DOHH2 (cell line): ENCODE measurements around the gene ADGB.

ENCODE experiments used
- H3F3A ChIP-seq: fragments of 200-600 bp; sonication (generic), shearing (Covaris generic); 2 replicates; pipeline ENCODE4 v1.6.0; 2016; ENCODE audit warnings: antibody characterized with exemption, mild to moderate bottlenecking; ENCODE audit not compliant: control insufficient read depth, insufficient read depth
- H3K27ac ChIP-seq: fragments of 200-600 bp; sonication (generic); 2 replicates; pipeline ENCODE4 v1.5.1; 2014; ENCODE audit warnings: low read depth, mild to moderate bottlenecking, low read length, moderate library complexity
- H3K27me3 ChIP-seq: fragments of 200-600 bp; sonication (generic); 2 replicates; pipeline ENCODE4 v1.6.1; 2014; ENCODE audit warnings: mild to moderate bottlenecking, low read length, mixed read lengths; ENCODE audit not compliant: control insufficient read depth
- H3K36me3 ChIP-seq: fragments of 200-600 bp; sonication (generic); 2 replicates; pipeline ENCODE4 v1.6.1; 2014; ENCODE audit warnings: mild to moderate bottlenecking, low read length, moderate library complexity, mixed read lengths; ENCODE audit not compliant: control insufficient read depth
- H3K4me1 ChIP-seq: fragments of 200-600 bp; sonication (generic); 2 replicates; pipeline ENCODE4 v1.6.1; 2014; ENCODE audit warnings: mild to moderate bottlenecking, low read length, mixed read lengths; ENCODE audit not compliant: control insufficient read depth
- H3K4me2 ChIP-seq: fragments of 200-600 bp; sonication (generic); 2 replicates; pipeline ENCODE4 v1.6.0; 2014; ENCODE audit warnings: mild to moderate bottlenecking, low read length, moderate library complexity
- H3K4me3 ChIP-seq: fragments of 200-600 bp; sonication (generic); 2 replicates; pipeline ENCODE4 v1.5.1; 2014; ENCODE audit warnings: mild to moderate bottlenecking, low read length, mixed read lengths
- H3K79me2 ChIP-seq: fragments of 200-600 bp; sonication (generic); 2 replicates; pipeline ENCODE4 v1.6.1; 2014; ENCODE audit warnings: mild to moderate bottlenecking, low read length, mixed read lengths; ENCODE audit not compliant: control insufficient read depth
- H3K9me2 ChIP-seq: fragments of 200-600 bp; sonication (generic); replicated peaks from 2 replicates; pipeline ENCODE4 v1.6.1; 2014; ENCODE audit warnings: mild to moderate bottlenecking, low read length, mixed read lengths; ENCODE audit not compliant: control insufficient read depth
- H3K9me3 ChIP-seq: fragments of 200-600 bp; sonication (generic); 2 replicates; pipeline ENCODE4 v1.6.1; 2014; ENCODE audit warnings: antibody characterized with exemption, low read length, mixed read lengths; ENCODE audit not compliant: control insufficient read depth, insufficient read depth
- H4K20me1 ChIP-seq: fragments of 200-600 bp; sonication (generic); 2 replicates; pipeline ENCODE4 v1.6.0; 2014; ENCODE audit warnings: low read depth, mild to moderate bottlenecking, antibody characterized with exemption, low read length, moderate library complexity; ENCODE audit not compliant: control insufficient read depth, insufficient read depth
- EZH2phosphoT487 ChIP-seq: fragments of 200-600 bp; sonication (generic); IDR thresholded peaks from 2 replicates; pipeline ENCODE4 v1.6.1; 2017; ENCODE audit warnings: borderline replicate concordance, mild to moderate bottlenecking, antibody characterized with exemption, low read length, moderate library complexity, mixed read lengths
- TF ChIP-seq, protein P1 (sequence below): fragments of 200-600 bp; sonication (generic); IDR thresholded peaks from one replicate; pipeline ENCODE4 v1.5.1; 2014; ENCODE audit warnings: antibody characterized with exemption, mild to moderate bottlenecking, low read depth, low read length; ENCODE audit not compliant: poor library complexity, severe bottlenecking

Gene ADGB

DNA sequence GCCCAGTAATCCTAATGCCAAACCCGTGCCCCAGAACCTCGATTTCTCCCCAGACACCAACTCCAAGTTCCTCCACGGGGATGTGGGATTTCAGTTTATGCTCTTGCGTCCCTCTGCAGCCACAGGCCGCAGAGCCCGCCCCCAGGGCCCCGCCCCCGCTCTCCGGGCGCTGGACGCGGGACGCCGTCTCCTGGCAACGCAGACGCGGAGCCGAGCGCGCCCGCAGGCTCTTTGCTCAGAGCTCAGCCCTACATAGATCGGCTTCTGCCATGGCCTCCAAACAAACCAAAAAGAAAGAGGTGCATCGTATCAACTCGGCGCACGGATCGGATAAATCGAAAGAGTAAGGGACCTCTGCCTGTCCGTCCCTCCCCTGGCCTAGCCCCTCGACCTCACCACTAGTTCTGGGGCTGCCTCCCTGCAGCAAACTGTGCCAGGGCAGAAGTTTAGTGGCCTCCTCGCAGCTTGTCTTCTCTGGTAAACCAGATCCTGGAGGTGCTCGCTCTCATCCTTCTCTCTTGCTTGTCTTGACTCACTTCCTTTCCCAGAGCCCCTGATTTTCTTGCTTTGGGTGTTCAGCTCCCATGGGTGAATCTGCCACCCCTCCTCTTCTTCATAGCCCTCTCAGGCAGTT lies at the start of gene ADGB:
Gene ADGB, plus strand, starts transcription at position 201 of the 634 bp plus-strand sequence. Its CDS starts 69 bp downstream, at position 270.
- H3K4me3 ChIP-seq: no peak within 1 kb of the TSS
- no peak within 1 kb of the TSS for H3K4me2 ChIP-seq
- no peaks in the 10 kb centered on the region for H3K27me3 ChIP-seq
- no peaks in the 10 kb centered on the region for H3K9me2 ChIP-seq
- no peaks in the 10 kb centered on the region for H3F3A ChIP-seq
- H3K9me3 ChIP-seq: no peaks in the 10 kb centered on the region
- no peak within 1 kb of the TSS for H3K27ac ChIP-seq
- no peaks in the 10 kb centered on the region for H4K20me1 ChIP-seq
- no peaks in the 10 kb centered on the region for H3K79me2 ChIP-seq
- peaks cover 4% of the 10 kb centered on the region for H3K4me1 ChIP-seq
- TF ChIP-seq EZH2phosphoT487: no peak
- TF ChIP-seq, protein P1, sequence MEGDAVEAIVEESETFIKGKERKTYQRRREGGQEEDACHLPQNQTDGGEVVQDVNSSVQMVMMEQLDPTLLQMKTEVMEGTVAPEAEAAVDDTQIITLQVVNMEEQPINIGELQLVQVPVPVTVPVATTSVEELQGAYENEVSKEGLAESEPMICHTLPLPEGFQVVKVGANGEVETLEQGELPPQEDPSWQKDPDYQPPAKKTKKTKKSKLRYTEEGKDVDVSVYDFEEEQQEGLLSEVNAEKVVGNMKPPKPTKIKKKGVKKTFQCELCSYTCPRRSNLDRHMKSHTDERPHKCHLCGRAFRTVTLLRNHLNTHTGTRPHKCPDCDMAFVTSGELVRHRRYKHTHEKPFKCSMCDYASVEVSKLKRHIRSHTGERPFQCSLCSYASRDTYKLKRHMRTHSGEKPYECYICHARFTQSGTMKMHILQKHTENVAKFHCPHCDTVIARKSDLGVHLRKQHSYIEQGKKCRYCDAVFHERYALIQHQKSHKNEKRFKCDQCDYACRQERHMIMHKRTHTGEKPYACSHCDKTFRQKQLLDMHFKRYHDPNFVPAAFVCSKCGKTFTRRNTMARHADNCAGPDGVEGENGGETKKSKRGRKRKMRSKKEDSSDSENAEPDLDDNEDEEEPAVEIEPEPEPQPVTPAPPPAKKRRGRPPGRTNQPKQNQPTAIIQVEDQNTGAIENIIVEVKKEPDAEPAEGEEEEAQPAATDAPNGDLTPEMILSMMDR: no peak
- no peaks in the 10 kb centered on the region for H3K36me3 ChIP-seq

DNA sequence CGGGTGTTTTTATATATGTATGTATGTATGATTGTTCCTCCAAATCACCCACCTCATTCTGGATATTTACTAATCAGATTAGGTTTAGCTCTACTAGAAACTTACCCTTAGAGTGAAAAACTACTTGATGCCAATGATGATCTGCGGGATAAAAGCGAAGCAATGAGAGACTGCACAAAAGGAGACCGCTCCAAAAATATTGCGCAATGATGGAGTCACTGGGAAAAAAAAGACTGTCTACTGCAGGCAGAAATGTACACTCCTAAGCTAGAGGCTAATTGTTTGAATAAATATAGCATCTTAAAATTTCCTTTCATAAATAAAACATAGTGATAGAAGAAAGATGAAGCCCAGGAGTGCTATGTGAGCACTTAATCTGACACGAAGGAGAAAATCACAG lies 47.9 kb upstream of the ADGB start:
- Histone ChIP-seq H3K9me2 (no peaks in the 10 kb centered on the region), H4K20me1 (no peaks in the 10 kb centered on the region), H3K27ac (no peak overlapping the region), H3K4me2 (no peak overlapping the region), H3K27me3 (no peaks in the 10 kb centered on the region), H3K79me2 (no peaks in the 10 kb centered on the region), H3F3A (no peaks in the 10 kb centered on the region), H3K36me3 (no peaks in the 10 kb centered on the region), H3K4me1 (no peaks in the 10 kb centered on the region), H3K9me3 (no peaks in the 10 kb centered on the region), H3K4me3 (no peak overlapping the region)
- TF ChIP-seq EZH2phosphoT487: no peak
- TF ChIP-seq, protein P1: no peak

DNA sequence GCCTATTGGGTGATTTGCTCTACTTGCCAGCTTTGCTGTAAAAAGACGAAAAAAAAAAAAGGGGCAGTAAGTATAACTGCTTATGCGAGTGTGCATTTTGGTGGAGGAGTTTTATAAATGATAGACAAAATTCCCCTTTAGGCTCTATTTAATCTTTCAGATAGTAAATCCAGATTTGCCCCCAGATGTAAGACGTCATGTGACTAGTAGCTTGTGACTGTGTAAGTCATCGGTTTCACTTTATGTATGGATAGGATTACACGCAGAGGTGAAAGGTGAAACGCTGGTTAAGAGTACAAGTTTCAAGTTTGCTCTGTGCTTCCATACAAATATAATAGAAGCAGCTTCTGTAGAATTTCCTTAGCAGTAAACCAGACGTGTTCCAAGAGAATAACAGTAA lies 47.2 kb upstream of the ADGB start:
- H3K79me2 ChIP-seq: no peaks in the 10 kb centered on the region
- H3K4me1 ChIP-seq: no peaks in the 10 kb centered on the region
- H3K27ac ChIP-seq: no peak overlapping the region
- no peak overlapping the region for H3K4me3 ChIP-seq
- no peaks in the 10 kb centered on the region for H3K27me3 ChIP-seq
- TF ChIP-seq, protein P1: no peak
- no peak for TF ChIP-seq EZH2phosphoT487
- no peaks in the 10 kb centered on the region for H3K36me3 ChIP-seq
- H3K4me2 ChIP-seq: no peak overlapping the region
- H3K9me3 ChIP-seq: no peaks in the 10 kb centered on the region
- H3F3A ChIP-seq: no peaks in the 10 kb centered on the region
- no peaks in the 10 kb centered on the region for H4K20me1 ChIP-seq
- H3K9me2 ChIP-seq: no peaks in the 10 kb centered on the region
